Esophagus squamous epithelium (tissue), 4 donors: ENCODE results near the gene COQ8B.

Source experiments
- POLR2A ChIP-seq, 4 donors: fragments of 450-650 bp; IDR thresholded peaks; one replicate each; pipeline ENCODE4 v1.6.1; 2017; ENCODE audit warnings: antibody characterized with exemption in 4 of 4, mild to moderate bottlenecking in 4 of 4, moderate library complexity in 3 of 4
- TF ChIP-seq, protein P1 (sequence below), 6 experiments: fragments of 450-650 bp in 4 of 6; fragments of 200-600 bp in 2 of 6; sonication (generic) in 2 of 6; IDR thresholded peaks; one replicate each; pipeline ENCODE4 v1.5.1; 2016 to 2019; ENCODE audit warnings: antibody characterized with exemption in 6 of 6, mild to moderate bottlenecking in 4 of 6, moderate library complexity in 4 of 6

DNA sequence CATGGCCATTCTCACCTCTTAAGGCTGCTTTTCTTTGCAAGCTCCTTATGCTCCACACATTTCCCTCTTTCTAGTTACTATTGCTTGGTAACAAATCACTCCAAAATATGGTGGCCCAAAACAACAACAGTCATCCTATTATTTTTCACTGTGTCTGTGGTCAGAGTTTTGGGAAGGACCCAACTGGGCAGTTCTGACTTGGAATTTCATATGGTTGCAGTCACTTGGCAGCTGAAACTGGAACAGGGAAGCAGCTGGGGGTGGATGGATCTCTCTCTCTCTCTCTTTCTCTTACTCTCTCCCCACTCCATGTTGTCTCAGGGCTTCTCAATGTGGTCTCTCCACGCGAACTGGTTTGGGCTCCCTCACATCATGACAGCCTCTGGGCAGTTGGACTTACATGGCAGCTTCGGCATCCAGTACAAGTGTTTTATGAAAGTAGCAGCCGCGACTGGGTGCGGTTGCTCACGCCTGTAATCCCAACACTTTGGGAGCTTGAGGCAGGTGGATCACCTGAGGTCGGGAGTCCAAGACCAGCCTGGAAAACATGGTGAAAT is 65.9 kb downstream of the COQ8B start:
- TF ChIP-seq, protein P1, sequence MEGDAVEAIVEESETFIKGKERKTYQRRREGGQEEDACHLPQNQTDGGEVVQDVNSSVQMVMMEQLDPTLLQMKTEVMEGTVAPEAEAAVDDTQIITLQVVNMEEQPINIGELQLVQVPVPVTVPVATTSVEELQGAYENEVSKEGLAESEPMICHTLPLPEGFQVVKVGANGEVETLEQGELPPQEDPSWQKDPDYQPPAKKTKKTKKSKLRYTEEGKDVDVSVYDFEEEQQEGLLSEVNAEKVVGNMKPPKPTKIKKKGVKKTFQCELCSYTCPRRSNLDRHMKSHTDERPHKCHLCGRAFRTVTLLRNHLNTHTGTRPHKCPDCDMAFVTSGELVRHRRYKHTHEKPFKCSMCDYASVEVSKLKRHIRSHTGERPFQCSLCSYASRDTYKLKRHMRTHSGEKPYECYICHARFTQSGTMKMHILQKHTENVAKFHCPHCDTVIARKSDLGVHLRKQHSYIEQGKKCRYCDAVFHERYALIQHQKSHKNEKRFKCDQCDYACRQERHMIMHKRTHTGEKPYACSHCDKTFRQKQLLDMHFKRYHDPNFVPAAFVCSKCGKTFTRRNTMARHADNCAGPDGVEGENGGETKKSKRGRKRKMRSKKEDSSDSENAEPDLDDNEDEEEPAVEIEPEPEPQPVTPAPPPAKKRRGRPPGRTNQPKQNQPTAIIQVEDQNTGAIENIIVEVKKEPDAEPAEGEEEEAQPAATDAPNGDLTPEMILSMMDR (IDR thresholded peaks at IDR 0.05) = no peak
- TF ChIP-seq POLR2A (IDR thresholded peaks at IDR 0.05) = no peak
